Glomerular endothelial cell (primary cell): Measurements from ENCODE around the gene DPF1. TPM values are rescaled to one million over a fixed set of nuclear protein-coding genes. Genes with fewer than 3 reads are reported as not detected.

Experiments
- DNase-seq: peaks from one replicate; pipeline ENCODE4 v3.0.0-alpha.2; 2011; ENCODE audit warnings: low read depth, low spot score; ENCODE audit errors: extremely low read depth
- total RNA-seq: library from RNA; depleted of rRNA; stranded (reverse); fragments of >200 nt; gene quantifications from 2 replicates; pipeline ENCODE4 v1.2.3, GENCODE V29; 2015

DPF1 gene
- total RNA-seq, 1 donor from 2014 or later = 1.5 TPM

DNA sequence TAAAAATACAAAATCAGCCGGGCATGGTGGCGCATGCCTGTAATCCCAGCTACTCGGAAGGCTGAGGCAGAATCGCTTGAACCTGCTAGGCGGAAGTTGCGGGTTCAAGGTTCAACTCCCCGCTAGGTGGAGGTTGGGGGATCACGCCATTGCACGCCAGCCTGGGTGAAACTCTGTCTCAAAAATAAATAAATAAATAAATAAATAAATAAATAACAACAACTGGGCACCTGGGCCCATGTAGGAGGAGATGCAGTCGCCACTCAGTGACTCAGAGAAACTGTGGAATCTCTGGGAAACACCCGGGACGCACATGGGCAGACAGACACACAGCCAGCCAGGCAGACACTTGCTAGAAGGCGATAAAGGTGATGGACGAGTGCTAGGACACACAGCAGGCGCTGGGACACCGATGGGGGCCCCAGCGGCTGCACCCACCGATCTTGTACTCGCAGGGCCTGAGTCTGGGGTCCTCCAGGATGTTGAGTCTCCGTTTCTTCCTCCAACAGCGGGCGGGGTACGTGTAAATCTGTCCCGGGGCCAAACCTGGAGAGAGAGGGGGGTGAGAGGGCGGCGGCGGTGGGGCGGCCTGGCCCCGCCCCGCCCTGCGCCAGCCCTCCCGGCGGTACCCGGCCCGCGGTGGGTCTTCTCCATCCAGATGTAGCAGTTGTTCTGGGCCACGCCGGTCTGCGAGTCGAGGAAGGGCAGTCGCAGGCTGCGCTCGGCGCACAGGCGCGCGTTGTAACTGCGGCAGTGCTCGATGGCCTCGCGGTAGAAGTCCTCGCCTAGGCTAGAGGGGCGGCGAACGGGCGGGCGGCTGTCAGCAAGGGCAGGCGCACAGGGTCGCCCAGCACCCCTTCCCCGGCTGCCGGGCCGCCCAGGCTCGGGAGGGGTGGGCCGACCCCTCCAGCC is 1.8 kb downstream of the DPF1 start:
- DNase-seq = no peak

DNA sequence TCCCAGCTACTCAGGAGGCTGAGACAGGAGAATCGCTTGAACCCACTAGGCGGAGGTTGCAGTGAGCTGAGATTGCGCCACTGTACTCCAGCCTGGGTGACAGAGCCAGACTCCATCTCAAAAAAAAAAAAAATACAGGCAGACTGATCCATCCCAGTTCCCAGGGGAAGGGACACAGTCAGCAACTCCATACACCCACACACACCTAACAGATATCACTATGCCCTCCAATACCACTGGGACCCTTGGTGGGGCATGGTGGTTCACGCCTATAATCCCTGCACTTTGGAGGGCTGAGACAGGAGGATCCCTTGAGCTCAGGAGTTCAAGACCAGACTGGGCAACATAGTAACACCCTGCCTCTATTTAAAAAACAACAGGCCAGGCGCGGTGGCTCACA is 2.6 kb downstream of the DPF1 start:
- DNase-seq = no peak

DNA sequence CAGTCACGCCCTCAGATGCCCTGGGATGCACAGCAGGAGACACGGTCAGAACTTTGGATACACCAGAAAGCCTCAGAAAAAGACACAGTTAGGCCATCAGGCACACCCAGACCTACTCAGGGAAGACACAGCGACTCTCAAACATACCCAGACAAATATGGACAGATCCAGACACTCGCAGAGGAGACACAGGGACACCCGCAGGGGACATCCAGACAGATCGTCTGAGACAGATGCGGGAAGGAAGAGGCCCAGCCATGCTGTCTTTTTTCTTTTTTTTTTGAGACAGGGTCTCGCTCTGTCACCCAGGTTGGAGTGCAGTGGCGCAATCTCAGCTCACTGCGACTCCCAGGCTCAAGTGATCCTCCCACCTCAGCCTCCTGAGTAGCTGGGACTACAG is 4.8 kb downstream of the DPF1 start:
- no peak for DNase-seq

DNA sequence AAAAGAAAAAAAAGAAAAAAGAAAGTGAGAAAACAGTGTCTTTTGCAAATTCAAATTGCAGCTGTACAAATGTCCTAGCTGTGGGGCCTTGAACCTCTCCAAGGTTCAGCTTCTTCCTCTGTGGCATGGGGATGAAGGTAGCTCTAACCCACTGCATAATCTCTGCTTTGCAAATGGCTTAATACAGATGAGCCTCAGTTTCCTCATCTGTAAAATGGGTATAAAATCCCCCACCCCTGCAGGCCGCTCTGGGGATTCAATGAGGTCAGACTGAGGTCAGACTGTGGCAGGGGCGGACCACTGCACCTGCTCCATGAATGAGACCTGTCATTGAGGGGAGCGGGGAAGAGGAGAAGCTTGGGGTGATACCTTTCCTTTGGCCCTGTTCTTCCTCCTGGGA is 5.8 kb downstream of the DPF1 start:
- no peak for DNase-seq

DNA sequence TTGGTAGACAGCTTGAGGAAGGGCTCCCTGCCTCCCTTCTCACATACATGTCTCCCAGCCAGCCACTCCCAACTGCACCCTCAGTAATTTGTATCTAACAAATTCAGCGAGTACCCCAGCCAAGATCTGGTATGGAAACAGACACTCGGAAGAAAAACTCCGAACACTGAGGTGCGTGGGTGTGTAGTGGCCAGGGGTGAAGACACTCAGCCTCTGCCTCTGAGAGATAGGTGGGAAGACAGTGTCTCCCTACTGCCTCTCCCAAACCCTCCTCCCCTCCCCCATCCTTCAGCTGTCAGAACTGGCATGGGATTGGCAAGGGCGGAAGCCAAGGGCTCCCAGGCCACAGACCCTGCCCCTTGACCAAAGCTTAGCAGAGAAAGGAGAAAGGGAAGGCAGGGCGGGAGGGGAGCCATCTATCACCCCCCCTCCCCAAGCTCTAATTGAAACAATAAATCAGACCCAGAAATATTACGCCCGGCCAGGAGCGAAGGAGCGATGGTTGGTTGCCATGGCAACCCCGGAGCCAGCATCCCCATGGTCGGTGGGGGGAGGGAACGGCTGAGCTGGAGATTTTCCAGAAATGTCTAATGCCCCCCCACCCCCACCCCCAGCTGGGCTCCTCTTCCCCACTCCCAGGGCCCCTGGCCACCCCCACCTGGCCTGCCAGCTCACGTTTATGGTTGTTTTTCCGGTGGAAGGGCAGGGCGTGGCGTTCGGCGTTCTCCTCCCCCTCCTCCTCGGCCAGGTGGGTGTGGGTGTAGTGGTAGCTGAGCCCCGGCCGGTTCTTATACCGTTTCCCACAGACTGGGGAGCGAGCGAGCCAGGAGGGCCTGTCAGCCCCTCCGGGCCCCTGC is 7.0 kb downstream of the DPF1 start:
- no peak for DNase-seq

DNA sequence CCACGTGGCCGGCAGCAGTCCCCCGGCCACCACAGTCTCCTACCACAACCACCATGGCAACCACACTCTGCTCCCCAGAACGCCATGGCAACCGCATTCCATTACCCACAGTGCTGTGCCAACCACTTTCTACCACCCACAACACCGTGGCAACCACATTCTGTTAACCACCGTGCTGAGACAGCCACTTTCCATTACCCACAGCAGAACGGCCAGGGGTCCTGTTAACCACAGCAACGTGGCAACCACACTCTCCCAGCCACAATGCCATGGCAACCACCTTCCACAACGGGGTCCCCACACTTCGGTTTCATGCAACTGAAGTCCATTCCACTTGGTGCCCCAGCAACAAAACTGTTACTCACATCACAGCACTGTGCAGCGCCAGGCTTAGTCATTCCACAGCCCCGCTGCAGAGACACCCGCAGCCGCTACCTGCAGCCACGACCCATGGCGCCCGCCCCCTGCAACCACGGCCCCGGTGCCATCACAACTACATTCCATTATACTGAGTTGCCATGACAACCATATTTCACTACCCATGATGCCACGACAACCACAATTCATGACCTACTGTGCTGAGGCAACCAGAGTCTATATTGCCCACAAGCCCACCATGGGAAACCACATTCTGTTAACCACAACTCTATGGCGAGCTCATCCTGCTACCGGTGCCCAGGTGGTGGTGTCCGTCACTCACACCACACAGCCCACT is 10.0 kb downstream of the DPF1 start:
- no peak for DNase-seq

DNA sequence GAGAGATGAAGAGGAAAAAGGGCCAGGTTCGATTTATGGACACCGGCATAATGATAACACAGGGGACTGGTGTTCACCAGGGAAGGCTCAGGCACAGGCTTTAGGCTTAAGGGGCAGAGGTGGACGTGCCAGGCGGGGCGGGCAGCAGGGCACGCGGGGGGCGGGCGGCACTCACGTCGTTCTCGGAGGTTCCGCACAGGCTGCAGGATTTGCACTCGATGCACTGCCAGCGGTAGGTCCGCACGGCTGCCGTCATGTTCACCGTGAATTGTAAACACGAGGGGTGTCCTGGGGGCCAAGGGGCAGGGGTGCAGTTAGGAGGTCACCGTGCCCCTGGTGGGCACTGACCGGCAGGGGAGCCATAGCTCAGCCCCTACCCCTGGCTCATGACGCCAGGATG is 10.6 kb downstream of the DPF1 start:
- DNase-seq = no peak

DNA sequence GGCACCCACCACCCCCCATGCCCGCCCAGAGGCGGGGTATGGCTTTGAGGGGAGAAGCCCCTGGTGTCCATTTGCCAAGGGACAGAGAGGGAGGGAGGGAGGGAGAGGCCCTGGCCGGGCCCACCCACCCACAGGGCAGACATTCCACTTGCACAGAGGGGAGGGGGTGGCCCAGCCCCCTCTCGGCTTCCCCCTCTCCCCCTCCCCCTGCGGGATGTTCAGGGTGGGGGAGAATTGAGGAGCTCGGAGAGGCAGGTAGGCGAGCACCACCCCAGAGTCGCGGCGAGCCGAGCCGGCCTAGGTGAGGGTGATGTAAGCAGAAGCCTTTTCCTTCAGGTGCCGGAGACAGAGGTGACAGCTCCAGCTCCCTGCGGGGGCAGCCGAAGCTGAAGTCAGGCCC is 12.3 kb downstream of the DPF1 start:
- DNase-seq = no peak

DNA sequence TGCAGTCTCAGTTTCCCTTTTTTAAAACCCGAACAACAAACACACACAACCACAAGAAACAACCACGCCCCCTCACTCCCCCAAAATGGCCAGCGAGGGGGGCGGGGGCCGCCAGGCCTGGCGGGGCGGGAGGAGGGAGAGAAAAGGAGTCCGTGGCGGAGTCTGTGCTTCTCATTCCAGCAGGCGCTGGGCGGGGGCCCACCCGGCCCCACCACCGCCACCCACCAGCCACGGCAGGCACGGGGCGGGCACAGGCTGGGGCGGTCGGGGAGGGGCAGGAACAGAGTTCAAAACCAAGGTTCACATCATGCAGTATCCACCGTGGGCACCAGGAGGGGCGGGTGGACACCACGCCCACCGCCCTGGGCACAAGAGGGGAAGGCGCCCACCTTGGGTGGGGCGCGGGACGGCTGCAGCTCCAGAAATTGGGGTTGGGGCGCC is 12.9 kb downstream of the DPF1 start:
- no peak for DNase-seq

DNA sequence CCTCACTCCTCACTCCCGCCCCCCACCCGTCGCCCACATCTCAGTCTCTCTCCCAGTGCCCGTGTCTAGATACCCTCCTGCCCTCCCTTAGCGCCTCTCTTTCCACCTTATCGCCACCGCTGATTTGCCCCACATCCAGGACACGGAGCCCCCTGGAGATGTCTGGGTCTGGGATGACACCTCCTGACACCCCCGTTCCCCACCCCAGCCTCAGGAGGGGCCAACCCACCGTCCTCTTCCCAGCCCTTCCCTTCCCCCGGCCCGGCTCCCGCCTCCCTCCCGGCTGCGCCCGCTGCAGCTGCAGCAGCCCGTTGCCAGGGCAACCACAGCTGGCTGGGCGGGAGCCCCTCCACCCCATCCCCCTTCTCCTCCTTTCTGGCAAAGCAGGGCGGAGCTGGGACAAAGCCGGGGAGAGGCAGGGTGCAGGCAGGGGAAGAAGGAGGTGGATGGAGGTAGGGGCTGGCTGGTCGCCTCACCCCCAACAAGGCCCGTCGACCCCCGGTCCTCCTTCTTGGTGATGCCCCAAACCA is 13.5 kb downstream of the DPF1 start:
- no peak for DNase-seq

DNA sequence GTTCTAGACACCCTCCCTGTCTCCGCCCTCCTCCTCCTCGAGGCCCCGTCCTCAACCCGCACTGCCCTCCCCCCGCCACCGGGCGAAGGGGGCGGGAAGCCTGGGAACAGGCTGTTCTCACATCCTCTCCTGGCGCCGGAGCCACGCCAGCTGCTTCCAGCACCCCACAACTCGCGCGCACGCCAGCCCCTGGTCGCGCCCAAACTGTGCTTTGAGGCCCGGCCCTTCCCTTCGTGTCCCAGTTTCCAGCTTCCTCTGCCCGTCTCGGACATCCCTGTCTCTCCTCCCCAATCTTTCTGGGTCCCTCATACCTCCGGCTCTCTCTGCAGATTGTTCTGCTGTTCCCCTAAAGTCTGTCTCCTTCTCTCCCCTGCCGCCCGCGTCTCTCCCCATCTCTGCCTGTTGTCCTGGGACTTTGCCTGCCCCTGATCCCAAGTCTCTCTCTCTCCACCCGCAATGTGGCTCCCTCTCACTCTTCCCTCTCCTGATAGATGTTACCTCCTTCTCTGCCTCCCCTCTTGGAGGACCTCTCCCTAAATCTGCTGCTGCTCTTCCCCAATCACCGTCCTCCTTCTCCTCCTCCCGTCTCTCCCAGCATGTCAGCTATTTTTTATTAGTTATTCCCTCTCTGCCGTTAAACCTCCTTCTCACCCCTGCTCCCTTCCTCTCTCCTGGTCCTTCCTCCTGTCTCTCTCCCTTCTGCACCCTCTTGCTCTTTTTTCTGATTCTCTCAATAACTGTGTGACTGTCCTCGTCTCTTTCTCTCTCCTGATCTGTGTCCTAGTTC is 14.2 kb downstream of the DPF1 start:
- no peak for DNase-seq

DNA sequence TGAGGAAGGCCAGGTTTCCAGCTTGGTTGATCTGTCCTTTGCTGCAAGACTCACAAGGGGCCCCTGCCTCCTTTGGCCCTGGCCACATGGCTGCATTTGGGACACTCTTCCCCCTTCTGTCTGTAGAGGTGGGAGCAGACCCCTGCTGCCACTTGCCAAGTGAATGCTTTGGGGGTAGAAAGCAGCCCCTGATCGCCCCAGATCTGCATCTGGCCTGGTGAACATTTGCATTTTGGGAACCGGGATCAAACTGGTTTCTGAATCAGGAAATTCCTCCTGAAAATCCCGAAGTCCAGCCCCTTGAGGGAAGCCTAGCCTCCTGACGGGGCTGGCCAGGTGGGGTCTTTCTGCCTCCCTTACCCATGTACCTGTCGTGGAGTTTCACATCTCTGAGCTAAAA is 14.9 kb downstream of the DPF1 start:
- no peak for DNase-seq

DNA sequence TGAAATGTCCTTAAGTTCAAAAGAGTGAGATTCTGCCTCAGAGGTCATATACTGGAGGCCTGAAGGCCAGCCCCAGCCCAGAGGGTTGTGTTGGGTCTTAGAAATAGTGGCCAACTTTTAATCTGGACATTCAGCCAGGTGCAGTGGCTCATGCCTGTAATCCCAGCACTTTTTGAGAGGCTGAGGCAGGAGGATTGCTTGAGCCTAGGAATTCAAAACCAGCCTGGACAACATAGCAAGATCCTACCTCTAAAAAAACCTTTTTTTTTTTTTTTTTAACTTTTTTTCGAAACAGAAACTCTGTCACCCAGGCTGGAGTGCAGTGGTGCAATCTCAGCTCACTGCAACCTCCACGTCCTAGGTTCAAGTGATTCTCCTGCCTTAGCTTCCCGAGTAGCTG is 15.5 kb downstream of the DPF1 start:
- no peak for DNase-seq

DNA sequence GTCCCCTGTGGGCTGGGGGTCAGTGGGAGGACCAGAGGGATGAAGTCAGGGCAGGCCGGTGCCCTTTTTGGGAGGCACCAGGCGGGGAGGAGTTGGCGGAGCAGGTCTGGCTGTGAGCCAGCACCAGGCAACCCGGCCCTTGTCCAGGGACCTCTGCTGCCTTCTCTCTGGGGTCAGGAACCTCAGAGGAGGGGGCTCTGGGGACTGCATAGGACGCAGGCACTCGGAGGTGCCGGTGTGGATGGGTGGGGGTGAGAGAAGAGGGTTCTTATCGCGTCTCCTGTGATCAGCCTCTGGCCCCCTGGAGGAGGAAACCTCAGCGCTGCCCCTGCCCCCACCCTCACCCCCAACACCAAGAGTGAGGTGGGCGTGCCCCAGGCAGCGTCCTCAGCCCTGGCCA is 16.5 kb downstream of the DPF1 start:
- DNase-seq = no peak

DNA sequence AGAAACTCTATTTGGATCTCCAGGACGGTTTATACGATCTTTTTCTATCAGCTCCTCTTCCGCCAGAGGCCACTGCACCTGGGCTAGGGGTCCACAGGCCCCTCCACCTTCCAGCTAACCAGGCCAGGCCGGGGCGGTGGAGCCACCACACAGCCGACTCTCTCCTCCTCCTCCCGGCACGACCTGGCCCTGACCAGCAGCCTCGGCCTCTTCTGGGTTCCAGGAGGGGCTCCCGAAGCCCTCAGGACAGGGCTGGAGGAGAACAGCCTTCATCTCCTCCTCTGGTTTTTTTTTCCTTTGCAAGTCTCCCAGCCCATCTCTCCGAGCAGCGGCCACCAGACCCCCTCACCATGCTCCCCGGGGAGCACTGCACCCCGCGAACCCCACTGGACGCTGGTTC is 17.1 kb downstream of the DPF1 start:
- no peak for DNase-seq

DNA sequence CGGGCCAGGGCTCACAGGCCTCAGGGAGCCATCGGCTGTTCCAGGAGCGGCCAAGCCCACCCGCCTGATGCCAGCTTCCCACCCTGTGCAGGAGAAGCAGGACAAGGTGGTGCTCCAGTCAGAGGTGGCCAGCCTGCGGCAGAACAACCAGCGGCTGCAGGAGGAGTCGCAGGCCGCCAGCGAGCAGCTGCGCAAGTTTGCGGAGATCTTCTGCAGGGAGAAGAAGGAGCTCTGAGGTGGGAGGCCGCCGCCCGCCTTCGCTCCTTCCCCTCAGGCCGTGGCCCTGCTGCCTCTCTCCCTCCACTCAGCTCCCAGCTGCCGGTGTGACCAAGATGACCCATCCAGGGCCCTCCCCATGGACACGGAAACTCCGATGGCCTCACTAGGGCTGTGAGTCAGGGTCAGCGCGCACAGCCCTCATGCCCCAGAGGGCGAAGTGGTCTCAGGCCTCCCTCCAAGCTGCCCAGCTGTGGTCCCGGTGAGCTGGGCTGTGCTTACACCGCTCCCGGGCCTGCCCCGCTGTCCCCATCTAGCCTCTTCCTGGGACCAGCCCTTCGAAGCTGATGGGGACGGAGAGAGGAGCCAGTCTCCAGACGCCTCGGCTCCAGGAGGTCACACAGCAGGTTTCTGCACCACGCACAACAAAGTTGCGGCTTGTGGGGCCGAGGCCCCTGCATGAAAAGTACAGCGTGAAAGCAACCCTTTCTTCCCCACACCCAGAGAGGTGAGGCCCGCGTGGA is 17.8 kb downstream of the DPF1 start:
- DNase-seq = no peak

DNA sequence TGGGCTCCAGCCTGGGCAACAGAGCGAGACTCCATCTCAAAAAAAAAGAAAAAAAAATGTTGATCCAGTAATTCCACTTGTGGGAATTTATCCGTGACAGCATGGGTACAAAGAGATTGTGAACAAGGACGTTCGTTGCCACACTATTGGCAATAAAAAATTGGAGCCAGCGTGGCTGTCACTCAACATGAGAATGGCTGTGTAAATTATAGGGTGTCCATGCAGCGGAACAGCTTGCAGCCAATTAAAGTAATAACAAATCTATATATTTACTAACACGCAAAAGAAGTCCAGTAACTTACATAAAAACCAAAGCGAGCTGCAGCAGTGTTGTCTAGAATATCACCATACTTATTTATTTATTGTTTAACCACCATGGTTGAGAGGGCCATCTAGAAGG is 19.3 kb downstream of the DPF1 start:
- no peak for DNase-seq

DNA sequence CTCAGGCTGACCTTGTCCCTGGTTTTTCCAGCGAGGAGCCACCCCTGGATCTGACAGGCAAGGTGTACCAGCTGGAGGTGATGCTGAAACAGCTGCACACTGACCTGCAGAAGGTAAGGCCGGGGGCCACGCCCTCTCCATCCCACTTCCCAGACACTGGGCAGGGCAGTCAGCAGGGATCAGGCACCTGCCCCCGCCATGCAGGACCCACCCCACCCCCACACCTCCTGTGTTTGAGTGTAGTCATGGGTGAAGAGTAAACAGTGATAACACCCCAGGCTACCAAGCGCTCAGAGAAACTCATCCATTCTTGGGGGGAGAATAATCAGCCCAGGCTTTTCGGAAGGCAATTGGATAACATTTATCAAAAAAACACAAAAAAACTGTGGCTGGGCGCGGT is 19.9 kb downstream of the DPF1 start:
- DNase-seq = no peak

DNA sequence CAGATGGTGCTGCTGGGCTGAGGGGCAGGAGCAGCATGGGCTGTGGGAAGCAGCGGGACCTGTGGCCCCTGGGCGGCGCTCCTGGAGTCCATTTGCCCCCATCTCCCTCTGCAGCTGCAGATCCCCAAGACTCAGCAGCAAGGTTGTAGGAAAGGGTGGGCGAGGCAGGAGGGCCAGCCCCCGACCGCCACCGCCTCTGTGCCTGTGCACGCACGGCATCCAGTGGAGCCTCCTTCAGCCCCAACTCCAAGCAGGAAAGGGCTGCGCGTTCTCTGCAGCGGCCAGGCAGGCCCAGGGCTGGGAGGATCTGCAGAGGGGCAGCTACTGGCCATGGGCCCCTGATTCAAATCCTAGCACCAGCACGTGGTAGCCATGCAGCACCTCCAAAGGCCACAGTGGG is 20.8 kb downstream of the DPF1 start:
- DNase-seq = no peak

DNA sequence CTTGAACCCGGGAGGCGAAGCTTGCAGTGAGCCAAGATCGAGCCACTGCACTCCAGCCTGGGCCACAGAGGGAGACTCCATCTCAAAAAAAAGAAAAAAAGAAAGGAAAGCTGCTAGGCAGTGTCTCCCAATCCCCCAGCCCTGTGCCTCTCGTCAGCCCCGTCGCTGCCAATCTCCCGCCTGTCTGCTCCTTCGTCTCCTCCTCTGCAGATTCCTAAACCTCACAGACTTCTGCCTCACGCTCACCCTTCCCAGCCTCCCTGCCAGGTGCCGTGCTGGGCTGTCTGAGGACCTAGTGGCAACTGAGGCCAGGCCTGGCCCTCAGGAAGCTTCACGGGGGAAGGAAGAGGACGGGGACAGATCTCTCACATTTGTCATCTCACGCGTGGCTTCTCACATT is 21.5 kb downstream of the DPF1 start:
- no peak for DNase-seq
